Left lobe of liver (tissue), 2 donors: ENCODE data around the gene CUX1. TPM values are rescaled to one million over a fixed set of nuclear protein-coding genes. Genes with fewer than 3 reads are reported as not detected.
"Not testable (repeated sequence)": the region's sequence is repeated elsewhere in the genome, so short reads cannot be mapped to it uniquely, and the experiment has no call there.

ENCODE experiments used
- ATAC-seq: fragments of 200-7000 bp; cut with Tn5 transposase; one replicate; pipeline ENCODE4 v1.9.1; 2020; ENCODE audit warnings: mild to moderate bottlenecking, moderate library complexity
- DNase-seq: peaks from one replicate; pipeline ENCODE4 v3.0.0-alpha.2; 2020; ENCODE audit warnings: low spot score
- total RNA-seq: library from RNA; stranded (reverse); gene quantifications from one replicate; pipeline ENCODE4 v1.2.1, GENCODE V29; 2021
- donor health status: DM: no; HTN: no; CAD: no; lungs with moderate emphysema.
- donor health status: DM: no; HTN: yes; CAD: no.

The CUX1 gene
- total RNA-seq, 1 donor from 2014 or later: 42.0 TPM

- not testable (repeated sequence) for DNase-seq, ATAC-seq
These were observed 234.3 kb downstream of the CUX1 start for GRCh38 chr7:102051736-102052135.

GRCh38 chr7:102054158-102054557, 236.7 kb downstream of the CUX1 start:
- ATAC-seq (no peak), DNase-seq (no peak)

GRCh38 chr7:102055181-102055976, 238.0 kb downstream of the CUX1 start:
- ATAC-seq (no peak), DNase-seq (no peak)

GRCh38 chr7:102059524-102059923, 242.1 kb downstream of the CUX1 start:
- ATAC-seq (no peak), DNase-seq (no peak)

GRCh38 chr7:102061354-102061945, 244.0 kb downstream of the CUX1 start:
- ATAC-seq (no peak), DNase-seq (no peak)

- no peak for ATAC-seq
- DNase-seq: no peak
These were observed 244.6 kb downstream of the CUX1 start for GRCh38 chr7:102061981-102062390.

- no peak for DNase-seq
- no peak for ATAC-seq
These were observed 246.3 kb downstream of the CUX1 start for GRCh38 chr7:102063690-102064180.

GRCh38 chr7:102064361-102065025, 247.1 kb downstream of the CUX1 start:
- ATAC-seq (peak; percentile 84), DNase-seq (peak; percentile 66)

GRCh38 chr7:102065226-102065625, 247.8 kb downstream of the CUX1 start:
- DNase-seq: no peak

GRCh38 chr7:102066476-102066875, 249.1 kb downstream of the CUX1 start:
- peak; percentile 24 for DNase-seq
- ATAC-seq: no peak

More at GRCh38 chr7:102065226-102065625, 247.8 kb downstream of the CUX1 start:
- ATAC-seq: no peak

- peak; percentile 35 for DNase-seq
These were observed 251.4 kb downstream of the CUX1 start for GRCh38 chr7:102068846-102069245.

GRCh38 chr7:102069931-102070629, 252.7 kb downstream of the CUX1 start:
- ATAC-seq: no peak
- no peak for DNase-seq

More at GRCh38 chr7:102068846-102069245, 251.4 kb downstream of the CUX1 start:
- no peak for ATAC-seq

GRCh38 chr7:102072003-102072402, 254.6 kb downstream of the CUX1 start:
- no peak for DNase-seq
- no peak for ATAC-seq

- DNase-seq (peak; percentile 21), ATAC-seq (no peak)
These were observed 255.3 kb downstream of the CUX1 start for GRCh38 chr7:102072636-102073209.

- ATAC-seq (no peak), DNase-seq (peak; percentile 35)
These were observed 256.8 kb downstream of the CUX1 start for GRCh38 chr7:102073931-102074880.

GRCh38 chr7:102075126-102075525, 257.7 kb downstream of the CUX1 start:
- DNase-seq: no peak
- no peak for ATAC-seq

GRCh38 chr7:102075553-102076135, 258.2 kb downstream of the CUX1 start:
- ATAC-seq (no peak), DNase-seq (peak; percentile 33)

- ATAC-seq: no peak
- peak; percentile 30 for DNase-seq
These were observed 259.7 kb downstream of the CUX1 start for GRCh38 chr7:102077081-102077480.
